LNCaP clone FGC (cell line): ENCODE measurements around the gene PACSIN3.

Experiments used
- DNase-seq: peaks from one replicate; pipeline ENCODE4 v3.0.0-alpha.2; 2011; ENCODE audit warnings: low read depth
- H3K4me3 ChIP-seq: 2 replicates; pipeline ENCODE4 v1.5.1; 2011; ENCODE audit warnings: mild to moderate bottlenecking, low read depth, low read length, control low read depth
- CTCF ChIP-seq: IDR thresholded peaks from 2 replicates; pipeline ENCODE4 v1.5.1; 2012; ENCODE audit warnings: mild to moderate bottlenecking; ENCODE audit not compliant: control insufficient read depth, insufficient read depth; ENCODE audit errors: extremely low read depth

The PACSIN3 gene

GRCh38 chr11:47136327-47136726, 49.9 kb downstream of the PACSIN3 start:
- TF ChIP-seq CTCF = no peak
- DNase-seq = no peak
- no peak overlapping the region for H3K4me3 ChIP-seq

- DNase-seq = no peak
- H3K4me3 ChIP-seq = no peak overlapping the region
- TF ChIP-seq CTCF = no peak
Measured at GRCh38 chr11:47132981-47133380, 53.3 kb downstream of the PACSIN3 start.

- no peak for DNase-seq
- H3K4me3 ChIP-seq = no peak overlapping the region
- TF ChIP-seq CTCF = no peak
Measured at GRCh38 chr11:47132490-47132889, 53.7 kb downstream of the PACSIN3 start.

- no peak for DNase-seq
- no peak for TF ChIP-seq CTCF
- H3K4me3 ChIP-seq = no peak overlapping the region
Measured at GRCh38 chr11:47131136-47131535, 55.1 kb downstream of the PACSIN3 start.

- TF ChIP-seq CTCF = no peak
- DNase-seq = no peak
- no peak overlapping the region for H3K4me3 ChIP-seq
Measured at GRCh38 chr11:47130543-47130942, 55.7 kb downstream of the PACSIN3 start.
